PFSK-1 (cell line): ENCODE results near the gene STRIP2.

Experiments used
- FOXP2 ChIP-seq: optimal IDR thresholded peaks from 2 replicates; pipeline ENCODE3; 2011; ENCODE audit warnings: borderline replicate concordance, control low read depth, inconsistent platforms; ENCODE audit not compliant: insufficient read depth; ENCODE audit errors: extremely low read length, extremely low read depth
- POLR2AphosphoS5 ChIP-seq: IDR thresholded peaks from 2 replicates; pipeline ENCODE4 v1.6.1; 2012; ENCODE audit warnings: low read depth, mild to moderate bottlenecking, control low read depth, low read length, moderate library complexity
- REST ChIP-seq, 2 experiments: IDR thresholded peaks; 2 replicates each; pipeline versions ENCODE4 v1.6.1 to v1.8.0; 2011 to 2012; ENCODE audit warnings: low read depth in 2 of 2, low read length in 2 of 2, control low read depth in 1 of 2, inconsistent platforms in 1 of 2, mild to moderate bottlenecking in 1 of 2, moderate library complexity in 1 of 2; ENCODE audit not compliant: insufficient read depth in 1 of 2
- SIN3A ChIP-seq: IDR thresholded peaks from 2 replicates; pipeline ENCODE4 v1.6.1; 2012; ENCODE audit warnings: mild to moderate bottlenecking, low read length, moderate library complexity, borderline replicate concordance; ENCODE audit not compliant: insufficient read depth
- TAF1 ChIP-seq: IDR thresholded peaks from 2 replicates; pipeline ENCODE4 v1.6.1; 2012; ENCODE audit warnings: low read length, control low read depth, borderline replicate concordance; ENCODE audit not compliant: insufficient read depth

Gene STRIP2

GRCh38 chr7:129438839-129439651, 4.8 kb downstream of the STRIP2 start:
- no peak for TF ChIP-seq FOXP2
- no peak for TF ChIP-seq REST (IDR thresholded peaks at IDR 0.05; ENCODE audit: insufficient read depth in 1 of 2, low read depth in 2 of 2, low read length in 2 of 2)
- no peak for TF ChIP-seq POLR2AphosphoS5
- no peak for TF ChIP-seq SIN3A
- TF ChIP-seq TAF1, result no peak

GRCh38 chr7:129439963-129440625, 5.9 kb downstream of the STRIP2 start:
- no peak for TF ChIP-seq TAF1
- TF ChIP-seq REST (IDR thresholded peaks at IDR 0.05; ENCODE audit: insufficient read depth in 1 of 2, low read depth in 2 of 2, low read length in 2 of 2), result no peak
- no peak for TF ChIP-seq POLR2AphosphoS5
- TF ChIP-seq SIN3A, result no peak
- no peak for TF ChIP-seq FOXP2

- TF ChIP-seq REST (IDR thresholded peaks at IDR 0.05; ENCODE audit: insufficient read depth in 1 of 2, low read depth in 2 of 2, low read length in 2 of 2) (no peak), FOXP2 (no peak), TAF1 (no peak), SIN3A (no peak), POLR2AphosphoS5 (no peak)
Observed at GRCh38 chr7:129443612-129444011, 9.4 kb downstream of the STRIP2 start.

- TF ChIP-seq FOXP2, result no peak
- no peak for TF ChIP-seq POLR2AphosphoS5
Observed at GRCh38 chr7:129450295-129450694, 16.1 kb downstream of the STRIP2 start.

- TF ChIP-seq FOXP2 (no peak), REST (IDR thresholded peaks at IDR 0.05; ENCODE audit: insufficient read depth in 1 of 2, low read depth in 2 of 2, low read length in 2 of 2) (no peak), TAF1 (no peak), SIN3A (no peak), POLR2AphosphoS5 (no peak)
Observed at GRCh38 chr7:129452589-129453231, 18.5 kb downstream of the STRIP2 start.
